Pancreas (tissue), 10 donors: Measurements from ENCODE around the gene ARHGAP23. TPM values are rescaled to one million over a fixed set of nuclear protein-coding genes. Genes with fewer than 3 reads are reported as not detected.

ENCODE experiments used
- ATAC-seq, 4 donors: fragments of 200-7000 bp; cut with Tn5 transposase; one replicate each; pipeline versions ENCODE4 v1.8.0 to v1.9.1; 2020; ENCODE audit warnings: mild to moderate bottlenecking in 4 of 4, moderate library complexity in 4 of 4
- DNase-seq, 6 donors: peaks; one replicate each; pipeline ENCODE4 v3.0.0-alpha.2; 2020
- FAIRE-seq: peaks from 2 replicates; lab custom pipeline; 2012; peaks lifted over from hg19 to GRCh38; lab: Jason Lieb, UNC
- H3K27ac ChIP-seq, 4 donors: fragments of 200-600 bp; sonication (generic); 1 replicate in 3 of 4; 2 replicates in 1 of 4; pipeline versions ENCODE4 v1.5.0 to v1.8.0; 2020
- H3K27me3 ChIP-seq, 4 donors: fragments of 200-600 bp; one replicate each; pipeline ENCODE4 v1.8.0; 2021
- H3K36me3 ChIP-seq, 3 donors: fragments of 200-600 bp; sonication (generic) in 1 of 3; one replicate each; pipeline versions ENCODE4 v1.5.0 to v1.8.0; 2020 to 2021
- H3K4me1 ChIP-seq, 3 donors: fragments of 200-600 bp; one replicate each; pipeline ENCODE4 v1.8.0; 2021
- H3K4me3 ChIP-seq, 4 donors: fragments of 200-600 bp; sonication (generic) in 2 of 4; one replicate each; pipeline versions ENCODE4 v1.5.0 to v1.8.0; 2020 to 2021
- H3K9me3 ChIP-seq, 4 donors: fragments of 200-600 bp; one replicate each; pipeline ENCODE4 v1.8.0; 2021
- CTCF ChIP-seq, 4 donors: fragments of 200-600 bp; sonication (generic) in 3 of 4; IDR thresholded peaks; one replicate each; pipeline versions ENCODE4 v1.5.0 to v1.8.0; 2021; ENCODE audit warnings: antibody characterized with exemption in 4 of 4
- WGBS, 2 donors: extraction: QIAGEN DNeasy Blood & Tissue Kit; methylation state at CpG; one replicate each; pipeline ENCODE4 v1.1.7; 2013; 5-methylcytosine and 5-hydroxymethylcytosine counted together
- intact Hi-C, 3 donors: fragments of 100-400 bp; cut with DNase I; formaldehyde crosslinking; loops; one replicate each; pipeline versions ENCODE4 v1.11.1 to v1.14.2; 2022
- polyA plus RNA-seq, 2 donors: library from polyadenylated mRNA; stranded (reverse); fragments of 200-250 nt; gene quantifications; one replicate each; pipeline ENCODE4 v1.2.3, GENCODE V29; 2013
- total RNA-seq, 6 donors: library from RNA; stranded (reverse); fragmentation: NEBNext Ultra II Directional in 4 of 6; extraction: Animal tissue kit (Norgen Biotek cat#: 25700) in 4 of 6; gene quantifications; one replicate each; pipeline versions ENCODE4 v1.2.1 to v1.2.4, GENCODE V29; 2021 to 2023
- donor health status: healthy with polysubstance abuse.
- donor health status: DM: no; HTN: no; CAD: no; lungs with moderate emphysema.
- donor health status: DM: no; HTN: no; CAD: no.
- donor health status: control.
- donor health status: control.
- donor health status: Bipolar disorder and iron deficiency.
- donor health status: DM: yes; HTN: yes; CAD: no.
- donor health status: DM: no; HTN: no; CAD: no.
- donor health status: DM: no; HTN: no; CAD: no.
- donor health status: DM: yes; HTN: yes; CAD: no.

ARHGAP23 gene
- total and polyA plus RNA-seq, 8 donors = 2.5 to 7.1 (median 3.9) TPM

GRCh38 chr17:38418062-38418692, 10.1 kb upstream of the ARHGAP23 start:
- H3K4me3 ChIP-seq = no peak overlapping the region
- FAIRE-seq (no peak), DNase-seq (no peak), ATAC-seq (no peak)
- no peaks in the 10 kb centered on the region for H3K36me3 ChIP-seq
- TF ChIP-seq CTCF (IDR thresholded peaks at IDR 0.05) = no peak
- H3K4me1 ChIP-seq = no peaks in the 10 kb centered on the region
- peaks cover 0 to 7% (median 0%) of the 10 kb centered on the region in 4 donors for H3K27me3 ChIP-seq
- no peak overlapping the region for H3K27ac ChIP-seq
- no peaks in the 10 kb centered on the region for H3K9me3 ChIP-seq
- intact Hi-C loops = loop anchor here (5.0 kb wide), 2 partner anchors 71 to 76 kb away; partner anchors contain the start of gene GPR179 (in 1 of the 3)
- WGBS, 2 donors = 80 to 89% methylated on average over 7 of the region's 7 CpGs

GRCh38 chr17:38418693-38419507, 9.4 kb upstream of the ARHGAP23 start:
- DNase-seq (peak in 1 of 6 donors; percentile 66), ATAC-seq (peak in 1 of 4 donors; percentile 13), FAIRE-seq (no peak)
- H3K27ac ChIP-seq = no peak overlapping the region
- H3K4me3 ChIP-seq = peak overlapping the region in 2 of 4 donors; percentile 28 to 36
- H3K36me3 ChIP-seq = no peaks in the 10 kb centered on the region
- no peak for TF ChIP-seq CTCF (IDR thresholded peaks at IDR 0.05)
- intact Hi-C loops = loop anchor here (5.0 kb wide), 2 partner anchors 72 to 77 kb away; partner anchors contain the start of gene GPR179 (in 1 of the 3)
- peaks cover 0 to 7% (median 0%) of the 10 kb centered on the region in 4 donors for H3K27me3 ChIP-seq
- no peaks in the 10 kb centered on the region for H3K4me1 ChIP-seq
- WGBS, 2 donors = 4 to 8% methylated on average over 34 to 76 of the region's 78 CpGs
- no peaks in the 10 kb centered on the region for H3K9me3 ChIP-seq

GRCh38 chr17:38419508-38419981, 8.7 kb upstream of the ARHGAP23 start:
- intact Hi-C loops = loop anchor here (5.0 kb wide), 2 partner anchors 72 to 77 kb away; partner anchors contain the start of gene GPR179 (in 1 of the 3)
- no peaks in the 10 kb centered on the region for H3K9me3 ChIP-seq
- H3K4me3 ChIP-seq = peak overlapping the region in 2 of 4 donors; percentile 28 to 36
- ATAC-seq = no peak
- no peaks in the 10 kb centered on the region for H3K36me3 ChIP-seq
- no peak for DNase-seq
- H3K4me1 ChIP-seq = no peaks in the 10 kb centered on the region
- peaks cover 0 to 7% (median 0%) of the 10 kb centered on the region in 4 donors for H3K27me3 ChIP-seq
- no peak for FAIRE-seq
- H3K27ac ChIP-seq = no peak overlapping the region
- TF ChIP-seq CTCF (IDR thresholded peaks at IDR 0.05) = no peak
- WGBS, 2 donors = 4 to 5% methylated on average over 7 to 10 of the region's 10 CpGs

- Histone ChIP-seq H3K27ac (no peak overlapping the region), H3K27me3 (peaks cover 0 to 7% (median 0%) of the 10 kb centered on the region in 4 donors), H3K4me3 (no peak overlapping the region), H3K9me3 (no peaks in the 10 kb centered on the region), H3K36me3 (no peaks in the 10 kb centered on the region), H3K4me1 (no peaks in the 10 kb centered on the region)
- WGBS, 2 donors = 69 to 84% methylated on average over 6 of the region's 6 CpGs
- no peak for FAIRE-seq
- intact Hi-C loops = no loop called here
- no peak for ATAC-seq
- no peak for TF ChIP-seq CTCF (IDR thresholded peaks at IDR 0.05)
- DNase-seq = no peak
Observed at GRCh38 chr17:38420518-38420917, 7.7 kb upstream of the ARHGAP23 start.
